GM18868 (cell line): ENCODE data around the gene OR14A16.
A peak's percentile ranks its signal among the peaks of the same experiment; 100 is the strongest.

Source experiments
- ATAC-seq: cut with Tn5 transposase; IDR thresholded peaks from one replicate; pipeline ENCODE4 v1.9.1; 2021; ENCODE audit warnings: mild to moderate bottlenecking, moderate library complexity; ENCODE audit not compliant: unreplicated experiment

OR14A16 gene

GRCh38 chr1:247824023-247824422 is at the start of gene OR14A16:
Gene OR14A16 (minus strand): TSS chr1:247824119. CDS start chr1:247815729, 8,390 bp downstream.
- no peak for ATAC-seq

GRCh38 chr1:247865416-247865815 is 41.5 kb upstream of the OR14A16 start:
- ATAC-seq, result no peak

- ATAC-seq, result no peak
Observed at GRCh38 chr1:247864644-247865043, 40.7 kb upstream of the OR14A16 start.

- ATAC-seq, result no peak
Observed at GRCh38 chr1:247862756-247863155, 38.8 kb upstream of the OR14A16 start.

- no peak for ATAC-seq
Observed at GRCh38 chr1:247857985-247858619, 34.2 kb upstream of the OR14A16 start.

- peak; percentile 73 for ATAC-seq
Observed at GRCh38 chr1:247857069-247857984, 33.4 kb upstream of the OR14A16 start, which contains the start of gene TRIM58. Gene TRIM58 (plus strand): TSS chr1:247857187. CDS start chr1:247857247, 60 bp downstream.

- ATAC-seq, result no peak
Observed at GRCh38 chr1:247855911-247856310, 32.0 kb upstream of the OR14A16 start.

GRCh38 chr1:247854899-247855545 is 31.1 kb upstream of the OR14A16 start:
- ATAC-seq, result no peak

GRCh38 chr1:247849616-247850015 is 25.7 kb upstream of the OR14A16 start:
- no peak for ATAC-seq

GRCh38 chr1:247848346-247848745 is 24.4 kb upstream of the OR14A16 start:
- no peak for ATAC-seq

- no peak for ATAC-seq
Observed at GRCh38 chr1:247845693-247846017, 21.7 kb upstream of the OR14A16 start.

GRCh38 chr1:247845011-247845692 is 21.2 kb upstream of the OR14A16 start:
- no peak for ATAC-seq

- no peak for ATAC-seq
Observed at GRCh38 chr1:247843411-247843810, 19.5 kb upstream of the OR14A16 start.

GRCh38 chr1:247841796-247842195 is 17.9 kb upstream of the OR14A16 start, which contains the start of gene OR11L1:
Gene OR11L1 (minus strand): TSS chr1:247841896. CDS start chr1:247841896, 0 bp downstream.
- ATAC-seq, result no peak

- ATAC-seq, result no peak
Observed at GRCh38 chr1:247840818-247841217, 16.9 kb upstream of the OR14A16 start.

- ATAC-seq, result no peak
Observed at GRCh38 chr1:247833601-247834000, 9.7 kb upstream of the OR14A16 start.

- ATAC-seq, result no peak
Observed at GRCh38 chr1:247829656-247830055, 5.7 kb upstream of the OR14A16 start.

GRCh38 chr1:247825362-247825761 is 1.4 kb upstream of the OR14A16 start:
- ATAC-seq, result no peak

GRCh38 chr1:247822060-247822459 is 1.9 kb downstream of the OR14A16 start:
- no peak for ATAC-seq

- no peak for ATAC-seq
Observed at GRCh38 chr1:247812637-247813036, 11.3 kb downstream of the OR14A16 start.

- ATAC-seq, result no peak
Observed at GRCh38 chr1:247797518-247797917, 26.4 kb downstream of the OR14A16 start.
